Activated CD8-positive, alpha-beta T cell treated with anti-CD3 and anti-CD28 coated beads for 36 hours (primary cell): Measurements from ENCODE around the gene SGSH. TPM values are rescaled to one million over a fixed set of nuclear protein-coding genes. Genes with fewer than 3 reads are reported as not detected.
"Not testable (repeated sequence)": the region's sequence is repeated elsewhere in the genome, so short reads cannot be mapped to it uniquely, and the experiment has no call there.

Experiments used
- ATAC-seq: fragments of 200-7000 bp; cut with Tn5 transposase; one replicate; pipeline ENCODE4 v1.10.0; 2021; ENCODE audit warnings: mild to moderate bottlenecking, moderate library complexity
- CTCF ChIA-PET: fragments of 350-600 bp; sonication (Branson Sonifier 250); formaldehyde crosslinking; loops from one replicate; lab custom pipeline; 2021; ENCODE audit warnings: antibody characterized with exemption; lab: Charles Lee
- POLR2A ChIA-PET: fragments of 350-600 bp; sonication (Branson Sonifier 250); formaldehyde crosslinking; loops from one replicate; lab custom pipeline; 2021; ENCODE audit warnings: antibody characterized with exemption; lab: Charles Lee
- DNase-seq: peaks from one replicate; pipeline ENCODE4 v3.0.0-alpha.2; 2020
- H3K27ac Mint-ChIP-seq: one replicate; pipeline ENCODE4 v1.8.0; 2021; ENCODE audit warnings: mild to moderate bottlenecking, mixed read lengths
- H3K27me3 Mint-ChIP-seq: one replicate; pipeline ENCODE4 v1.8.0; 2021; ENCODE audit warnings: mixed read lengths
- H3K36me3 Mint-ChIP-seq: one replicate; pipeline ENCODE4 v1.8.0; 2021; ENCODE audit warnings: low read depth, mixed read lengths
- H3K4me1 Mint-ChIP-seq: one replicate; pipeline ENCODE4 v1.8.0; 2021; ENCODE audit warnings: low read depth, mixed read lengths
- H3K4me3 Mint-ChIP-seq: one replicate; pipeline ENCODE4 v1.8.0; 2021; ENCODE audit warnings: mild to moderate bottlenecking, moderate library complexity, mixed read lengths
- H3K9me3 Mint-ChIP-seq: one replicate; pipeline ENCODE4 v1.8.0; 2021; ENCODE audit warnings: mixed read lengths
- CTCF ChIP-seq: fragments of 200-600 bp; IDR thresholded peaks from one replicate; pipeline ENCODE4 v1.8.0; 2022; ENCODE audit warnings: antibody characterized with exemption, mild to moderate bottlenecking
- intact Hi-C: fragments of 100-400 bp; cut with micrococcal nuclease; formaldehyde crosslinking; loops from one replicate; pipeline ENCODE4 v1.10.0; 2022
- total RNA-seq, 2 experiments: library from RNA; stranded (reverse); gene quantifications; one replicate each; pipeline ENCODE4 v1.2.3, GENCODE V29; 2021

SGSH gene
- total RNA-seq, 2 experiments from 2014 or later, result 7.8 to 8.3 TPM

DNA sequence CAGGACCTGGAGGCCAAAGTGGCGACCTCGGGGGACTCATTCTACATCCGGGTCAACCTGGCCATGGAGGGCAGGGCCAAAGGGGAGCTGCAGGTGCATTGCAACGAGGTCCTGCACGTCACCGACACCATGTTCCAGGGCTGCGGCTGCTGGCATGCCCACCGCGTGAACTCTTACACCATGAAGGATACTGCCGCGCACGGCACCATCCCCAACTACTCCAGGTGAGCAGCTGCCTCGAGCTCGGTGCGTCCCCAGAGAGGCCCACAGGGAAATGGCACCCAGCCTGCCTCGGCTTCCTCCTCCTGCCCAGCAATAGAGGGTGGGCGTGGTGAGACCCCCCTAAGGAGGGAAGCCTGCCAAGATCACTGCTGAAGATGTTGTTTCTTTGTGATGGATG, 17.9 kb downstream of the SGSH start:
- no peak for TF ChIP-seq CTCF

DNA sequence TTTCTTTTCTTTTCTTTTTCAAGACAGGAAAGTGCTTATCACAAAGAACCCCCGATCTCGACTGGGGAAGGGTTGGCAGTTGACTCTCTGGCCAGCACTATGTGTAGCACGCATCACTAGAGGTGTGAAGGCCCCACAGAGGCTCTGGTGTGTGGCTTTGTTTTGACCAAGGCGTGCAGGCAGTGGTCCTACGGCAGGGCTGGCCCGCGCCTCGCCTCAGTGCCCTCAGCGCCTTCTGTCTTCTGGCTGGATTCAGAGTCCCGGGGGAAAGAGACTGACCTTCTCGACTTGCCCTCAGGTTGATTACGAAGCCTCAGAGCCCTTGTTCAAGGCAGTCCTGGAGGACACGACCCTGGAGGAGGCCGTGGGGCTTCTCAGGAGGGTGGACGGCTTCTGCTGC, 18.7 kb downstream of the SGSH start:
- CTCF ChIA-PET, result interaction anchor here (0.9 kb wide), 1 partner anchor 52 kb away, joined by 4 read pairs; no protein-coding TSS in a partner anchor
- POLR2A ChIA-PET, result no interaction called here

More for the DNA sequence above, 17.9 kb downstream of the SGSH start:
- DNase-seq (no peak), ATAC-seq (no peak)
- CTCF ChIA-PET, result no interaction called here
- POLR2A ChIA-PET, result interaction anchor here (0.7 kb wide), 1 partner anchor 55 kb away, joined by 5 read pairs; the partner anchor contains the start of gene EIF4A3
- H3K4me3 Mint-ChIP-seq, result no peak overlapping the region
- no peaks in the 10 kb centered on the region for H3K36me3 Mint-ChIP-seq
- no peak overlapping the region for H3K27ac Mint-ChIP-seq
- H3K27me3 Mint-ChIP-seq, result no peaks in the 10 kb centered on the region
- no peaks in the 10 kb centered on the region for H3K4me1 Mint-ChIP-seq
- intact Hi-C loops, result no loop called here
- no peaks in the 10 kb centered on the region for H3K9me3 Mint-ChIP-seq

DNA sequence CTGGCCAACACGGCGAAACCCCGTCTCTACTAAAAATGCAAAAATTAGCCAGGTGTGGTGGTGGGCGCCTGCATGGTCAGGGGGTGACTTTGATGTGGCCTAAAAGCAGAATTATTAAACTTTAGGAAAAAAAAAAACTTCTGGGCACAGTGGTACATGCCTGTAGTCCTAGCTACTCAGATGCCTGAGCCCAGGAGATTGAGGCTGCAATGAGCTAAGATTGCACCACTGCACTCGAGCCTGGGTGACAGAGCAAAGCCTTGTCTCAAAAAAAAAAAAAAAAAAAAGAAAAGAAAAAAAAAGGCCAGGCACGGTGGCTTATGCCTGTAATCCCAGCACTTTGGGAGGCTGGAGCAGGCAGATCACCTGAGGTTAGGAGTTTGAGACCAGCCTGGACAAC, 20.8 kb downstream of the SGSH start:
- H3K27ac Mint-ChIP-seq, H3K27me3 Mint-ChIP-seq, H3K9me3 Mint-ChIP-seq, ATAC-seq, H3K4me1 Mint-ChIP-seq, intact Hi-C loops, H3K36me3 Mint-ChIP-seq, POLR2A ChIA-PET, DNase-seq, H3K4me3 Mint-ChIP-seq, CTCF ChIA-PET: not testable (repeated sequence)

More for the DNA sequence above, 18.7 kb downstream of the SGSH start:
- Mint-ChIP-seq H3K9me3 (no peaks in the 10 kb centered on the region), H3K4me3 (no peak overlapping the region), H3K4me1 (no peaks in the 10 kb centered on the region), H3K36me3 (no peaks in the 10 kb centered on the region), H3K27me3 (no peaks in the 10 kb centered on the region), H3K27ac (no peak overlapping the region)
- TF ChIP-seq CTCF, result no peak
- intact Hi-C loops, result no loop called here
- ATAC-seq, result no peak
- no peak for DNase-seq

DNA sequence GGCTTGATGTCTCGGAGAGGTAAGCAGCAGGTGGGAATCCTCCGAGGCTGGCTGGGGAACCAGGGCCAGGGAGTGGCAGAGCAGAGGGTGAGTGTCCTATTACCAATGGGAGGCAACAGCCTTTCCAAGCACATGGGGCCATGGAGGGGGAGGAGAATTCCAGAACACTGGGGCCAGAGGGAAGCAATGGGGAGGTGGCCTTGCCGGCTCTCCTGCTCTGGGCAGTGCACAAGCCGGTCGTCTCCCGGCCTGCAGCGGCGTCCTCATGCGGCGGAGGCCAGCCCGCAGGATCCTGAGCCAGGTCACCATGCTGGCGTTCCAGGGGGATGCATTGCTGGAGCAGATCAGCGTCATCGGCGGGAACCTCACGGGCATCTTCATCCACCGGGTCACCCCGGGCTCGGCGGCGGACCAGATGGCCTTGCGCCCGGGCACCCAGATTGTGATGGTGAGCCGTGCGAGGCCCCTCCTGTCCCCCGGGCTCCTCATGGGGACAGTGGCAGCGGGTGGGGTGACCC, 21.9 kb downstream of the SGSH start:
- no peak for TF ChIP-seq CTCF
- intact Hi-C loops, result no loop called here
- H3K4me1 Mint-ChIP-seq, result no peaks in the 10 kb centered on the region
- peaks cover 3% of the 10 kb centered on the region for H3K27me3 Mint-ChIP-seq
- H3K9me3 Mint-ChIP-seq, result no peaks in the 10 kb centered on the region
- ATAC-seq (no peak), DNase-seq (no peak)
- H3K36me3 Mint-ChIP-seq, result no peaks in the 10 kb centered on the region
- H3K27ac Mint-ChIP-seq, result no peak overlapping the region
- ChIA-PET POLR2A (no interaction called here), CTCF (no interaction called here)
- H3K4me3 Mint-ChIP-seq, result no peak overlapping the region

GRCh38 chr17:80196652-80197051, 23.5 kb downstream of the SGSH start:
- H3K27ac Mint-ChIP-seq, result no peak overlapping the region
- no peak for DNase-seq
- H3K36me3 Mint-ChIP-seq, result no peaks in the 10 kb centered on the region

More at GRCh38 chr17:80196652-80197051, 23.5 kb downstream of the SGSH start:
- TF ChIP-seq CTCF, result no peak
- intact Hi-C loops, result loop anchor here (2.0 kb wide), 1 partner anchor 56 kb away; no protein-coding TSS in a partner anchor
- no peaks in the 10 kb centered on the region for H3K4me1 Mint-ChIP-seq
- H3K4me3 Mint-ChIP-seq, result no peak overlapping the region
- no peaks in the 10 kb centered on the region for H3K9me3 Mint-ChIP-seq
- ChIA-PET POLR2A (interaction anchor here (1.6 to 1.8 kb wide), 2 partner anchors 13 to 69 kb away, joined by 5 to 6 read pairs; no protein-coding TSS in a partner anchor), CTCF (interaction anchor here (0.6 to 2.5 kb wide), 18 partner anchors 9 to 168 kb away, joined by 3 to 28 read pairs (median 6); no protein-coding TSS in a partner anchor)
- peaks cover 6% of the 10 kb centered on the region for H3K27me3 Mint-ChIP-seq
- no peak for ATAC-seq
